ENCODE data around the gene CKLF.
A peak's percentile ranks its signal among the peaks of the same experiment; 100 is the strongest.
"Not testable (repeated sequence)": the region's sequence is repeated elsewhere in the genome, so short reads cannot be mapped to it uniquely, and the experiment has no call there.

Gene CKLF

DNA sequence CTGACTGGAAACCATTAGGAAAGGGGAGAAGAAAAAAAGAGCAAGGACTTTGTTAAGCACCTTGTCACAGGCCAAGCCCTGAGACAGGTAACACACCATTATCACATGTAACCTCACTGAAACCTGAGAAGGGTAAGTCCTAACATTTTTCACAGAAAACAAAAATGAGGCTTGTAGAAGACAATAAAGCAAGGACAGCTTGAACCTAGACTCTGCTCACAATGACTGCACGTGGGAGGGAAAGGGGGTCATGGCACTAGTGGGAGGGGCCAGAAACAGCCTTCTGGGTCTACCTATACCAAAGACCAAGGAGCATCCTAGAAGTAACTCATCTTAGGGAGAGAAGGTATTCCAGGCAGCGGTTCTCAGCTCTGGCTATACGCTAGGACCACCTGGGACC lies 10.0 kb upstream of the CKLF start:
- no peak for DNase-seq (ENCODE audit: low read depth)

DNA sequence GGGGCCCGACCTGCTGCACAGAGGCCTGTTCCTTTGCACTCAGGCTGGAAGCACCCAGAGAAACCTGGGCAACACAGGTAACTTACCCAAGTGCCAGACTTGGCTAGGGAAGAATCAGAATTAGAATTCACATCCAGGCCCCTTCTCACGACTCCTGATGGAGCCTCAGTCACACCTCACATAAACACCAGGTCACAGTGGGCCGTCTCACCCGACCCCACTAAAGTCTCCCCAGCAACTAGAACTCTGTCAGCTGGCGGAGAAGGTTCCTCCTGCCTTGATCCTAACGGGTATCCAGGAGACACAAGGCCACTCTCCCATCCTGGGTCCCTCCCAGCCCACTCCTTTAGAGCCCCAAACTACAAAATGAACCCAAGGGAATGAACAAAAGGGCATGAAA lies 8.8 kb upstream of the CKLF start:
- no peak for DNase-seq (ENCODE audit: low read depth)

DNA sequence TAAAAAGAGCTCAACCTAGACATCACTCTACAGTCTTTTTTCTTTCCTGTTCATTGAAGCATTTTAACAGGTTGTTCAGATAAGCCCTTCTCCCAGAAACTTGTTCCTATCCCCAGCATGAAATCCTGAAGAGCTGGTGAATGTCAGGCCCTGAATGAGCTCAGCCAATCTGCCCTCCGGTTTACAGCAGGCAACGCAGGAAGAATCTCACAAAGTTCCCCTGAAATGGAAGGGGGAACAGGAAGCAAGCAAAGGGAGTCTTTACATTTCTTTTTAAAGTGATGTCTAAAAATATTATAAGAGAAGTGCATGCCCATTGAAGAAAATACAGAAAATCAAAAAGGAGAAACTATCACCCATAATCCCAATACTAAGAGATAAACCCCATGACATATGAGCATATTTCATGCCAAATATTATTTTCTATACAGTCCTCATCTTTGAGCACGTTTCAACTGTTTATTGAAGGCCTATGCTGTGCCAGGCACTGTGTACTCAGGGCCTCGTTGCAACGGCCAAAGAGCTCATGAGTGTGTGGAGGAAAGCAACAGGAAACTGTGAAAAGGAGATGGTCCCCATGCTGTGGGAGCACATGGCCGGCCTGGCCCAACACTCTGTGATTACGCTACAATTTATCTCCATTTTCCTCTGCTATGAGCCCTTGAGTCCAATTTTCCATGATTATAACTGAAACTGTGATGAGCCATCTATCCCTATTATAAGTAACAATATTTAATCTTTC lies 8.2 kb upstream of the CKLF start:
- DNase-seq (ENCODE audit: low read depth) = no peak

DNA sequence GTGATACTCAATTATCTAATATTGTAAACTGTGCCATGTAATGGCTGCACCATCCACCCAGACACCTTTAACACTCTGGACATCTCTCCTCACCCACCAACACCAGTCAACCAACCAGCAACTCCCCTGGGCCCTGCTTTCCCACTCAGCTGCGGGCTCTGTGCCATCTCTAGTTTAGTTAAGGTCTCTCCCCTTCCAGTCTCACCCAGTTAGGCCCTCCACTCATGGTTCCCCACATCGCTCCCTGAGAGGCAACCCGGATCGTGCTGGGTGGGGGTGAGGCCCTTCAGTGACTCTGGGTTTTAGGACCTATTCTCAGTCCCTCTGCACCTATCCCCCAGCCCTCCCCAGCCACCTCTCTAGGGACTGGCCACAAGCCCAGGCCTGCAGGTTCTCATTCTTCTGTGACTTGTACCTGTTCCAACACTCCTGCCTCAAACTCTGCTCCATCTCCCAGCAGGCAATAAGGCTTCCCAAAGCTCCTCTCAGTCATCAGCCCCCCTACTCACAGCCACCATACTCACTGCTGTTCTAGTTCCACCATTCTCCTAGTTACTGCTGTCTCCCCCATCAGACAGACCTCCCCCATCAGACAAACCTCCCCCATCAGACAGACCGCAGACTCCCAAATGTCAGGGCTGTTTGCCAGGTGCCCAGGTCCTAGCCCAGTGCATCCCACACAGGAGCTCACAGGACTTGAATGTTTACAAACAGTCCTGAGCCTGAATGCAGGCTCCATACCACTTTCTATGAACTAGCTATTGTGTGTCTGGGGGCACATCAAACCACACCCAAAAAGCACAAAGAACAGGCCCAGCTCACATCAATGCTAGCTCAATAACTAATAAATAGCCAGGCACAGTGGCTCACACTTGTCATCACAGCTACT lies 5.0 kb upstream of the CKLF start:
- DNase-seq (ENCODE audit: low read depth) = no peak

DNA sequence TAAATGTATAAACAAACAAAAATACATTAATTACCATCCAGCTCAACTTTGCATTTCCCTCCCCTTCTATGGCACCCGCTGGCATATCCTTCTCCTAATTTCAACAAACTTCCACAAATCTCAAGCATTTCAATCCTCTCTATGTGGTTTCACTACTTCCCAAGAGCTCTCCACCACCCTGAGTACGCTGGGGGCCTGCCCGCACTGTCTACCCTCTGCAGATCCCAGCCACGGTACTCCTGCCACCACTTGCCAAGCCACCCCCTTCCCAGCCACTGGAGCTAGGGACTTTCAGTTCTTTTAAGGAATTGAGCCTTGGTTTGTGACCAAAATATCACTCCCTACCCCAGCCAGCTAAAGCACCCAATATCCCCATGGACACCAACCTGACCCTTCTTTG lies 4.3 kb upstream of the CKLF start:
- DNase-seq (ENCODE audit: low read depth) = no peak

DNA sequence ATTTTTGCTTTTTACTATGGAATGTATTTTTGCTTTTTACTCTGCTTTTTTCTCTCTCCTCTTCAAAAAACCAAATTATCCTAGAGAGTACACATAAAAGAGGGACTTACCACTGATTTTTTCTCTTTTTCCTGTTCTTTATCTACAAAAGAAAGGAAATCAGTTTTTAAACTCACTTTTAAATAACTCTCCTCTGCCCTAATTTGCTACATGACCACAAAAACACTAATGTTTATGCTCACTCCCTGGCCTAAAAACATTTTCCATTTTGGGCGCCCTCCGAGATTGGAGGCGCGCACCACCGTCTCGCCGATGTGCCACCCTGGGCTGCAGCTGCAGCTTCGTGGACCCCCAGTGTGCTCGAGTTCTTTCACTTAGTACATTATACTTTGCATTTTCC lies 3.5 kb upstream of the CKLF start:
- no peak for DNase-seq (ENCODE audit: low read depth)

DNA sequence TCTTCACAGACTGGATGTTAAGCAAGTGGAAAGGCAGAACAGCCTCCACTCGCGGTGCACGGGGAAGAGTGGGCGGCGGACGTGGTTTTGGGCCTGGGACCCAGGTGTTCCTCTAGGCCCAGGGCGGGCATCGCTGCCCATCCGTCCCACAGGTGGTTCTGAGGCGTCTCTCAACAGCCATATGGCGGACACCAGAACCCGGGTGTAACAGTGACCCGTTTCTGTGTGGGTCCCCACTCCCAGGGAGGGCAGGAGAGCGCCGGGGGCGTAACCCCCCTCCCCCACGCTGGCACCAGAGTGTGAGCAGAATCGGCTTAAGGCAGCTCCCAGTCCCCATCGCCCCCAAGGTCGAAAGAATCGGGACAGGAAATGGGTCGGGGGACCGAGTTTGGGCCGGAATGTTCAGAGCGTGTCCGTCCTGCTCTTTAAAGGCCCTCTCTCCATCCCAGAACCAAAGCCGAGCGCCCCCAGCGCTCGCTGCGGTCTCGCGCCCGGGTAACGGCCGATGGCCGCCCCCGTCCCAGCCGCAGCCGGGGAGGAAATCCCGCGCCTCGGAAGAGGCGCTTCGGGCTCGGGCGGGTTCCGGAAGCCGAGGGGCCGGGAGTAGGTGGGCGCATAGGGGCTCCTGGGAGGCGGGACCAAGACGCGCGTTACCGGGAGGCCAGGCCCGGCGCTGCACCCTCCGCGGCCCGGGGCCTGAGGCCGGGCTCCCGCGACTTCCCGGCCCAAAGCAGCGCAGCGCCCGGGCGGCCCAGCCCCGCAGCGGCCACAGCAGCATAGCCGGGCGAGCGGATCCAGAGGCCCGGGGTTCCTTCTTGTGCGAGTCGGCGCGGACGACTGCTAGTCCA lies 2.9 kb upstream of the CKLF start, which contains the start of gene TK2:
TK2 (minus strand) TSS at position 839 of the 848 bp plus-strand sequence; CDS start at position 778, 61 bp downstream.
- peak; percentile 50 for DNase-seq (ENCODE audit: low read depth)

DNA sequence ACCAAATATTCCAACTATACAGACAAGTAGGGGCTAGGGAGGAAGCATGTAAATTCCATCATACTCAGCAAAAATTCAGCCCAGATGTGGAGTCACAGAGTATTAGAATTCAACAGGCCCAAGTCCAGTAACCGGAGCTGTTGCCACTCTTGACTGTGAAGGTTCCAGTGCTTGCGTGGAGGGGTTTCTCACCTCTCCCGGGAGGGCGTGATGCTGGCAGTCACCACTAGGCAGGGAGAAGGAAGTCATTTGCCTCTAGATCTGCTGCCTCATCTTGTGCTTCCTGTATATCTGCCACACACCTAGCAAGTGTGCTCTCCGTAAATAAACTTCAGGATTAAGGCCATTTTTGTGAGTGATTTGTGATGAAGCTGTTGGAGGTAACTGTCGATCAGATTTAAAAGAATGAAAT lies 1.0 kb upstream of the CKLF start:
- peak; percentile 46 for DNase-seq (ENCODE audit: low read depth)

DNA sequence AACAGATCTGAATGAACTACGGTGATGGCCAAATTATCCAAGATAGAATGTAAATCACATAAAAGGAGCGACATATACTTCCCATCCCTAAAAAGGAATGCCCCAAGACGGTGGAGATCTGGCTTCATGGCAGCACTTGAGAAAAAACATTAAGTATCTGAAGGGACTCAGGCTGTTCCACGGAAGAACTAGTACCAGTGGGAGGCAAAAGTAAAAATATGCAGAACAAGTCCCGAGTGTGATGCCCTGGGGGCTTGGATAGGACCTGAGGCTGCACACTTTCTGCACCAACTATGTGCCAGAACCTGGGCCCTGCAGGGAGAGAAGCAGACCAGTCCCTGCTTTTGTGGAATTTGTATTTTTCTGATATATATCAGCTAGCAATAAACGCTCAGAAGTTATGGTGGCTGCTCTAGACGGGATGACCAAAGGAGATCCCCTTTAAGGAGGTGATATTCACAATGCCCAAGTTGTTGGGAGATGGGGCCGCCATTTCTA lies 539 bp upstream of the CKLF start:
- DNase-seq (ENCODE audit: low read depth) = no peak

DNA sequence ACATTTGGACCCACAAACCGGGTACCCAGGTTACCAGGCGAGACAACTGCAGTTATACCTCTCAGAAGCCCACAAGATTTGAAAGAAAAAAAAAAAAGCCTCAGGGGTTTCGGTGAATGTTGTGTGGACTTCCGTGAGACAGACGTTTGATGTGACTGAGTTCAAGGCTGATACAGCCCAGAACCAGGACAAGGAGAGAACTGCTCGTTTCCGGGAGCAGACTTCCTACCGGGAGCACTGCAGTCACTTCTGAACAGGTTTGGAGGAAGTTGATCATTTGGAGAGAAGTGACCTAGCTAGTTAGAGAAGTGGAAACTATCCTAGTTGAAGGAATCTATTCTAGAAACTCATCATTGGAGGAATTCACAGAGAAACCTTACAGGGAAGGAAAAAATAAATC lies 847 bp downstream of the CKLF start:
- no peak for DNase-seq (ENCODE audit: low read depth)

DNA sequence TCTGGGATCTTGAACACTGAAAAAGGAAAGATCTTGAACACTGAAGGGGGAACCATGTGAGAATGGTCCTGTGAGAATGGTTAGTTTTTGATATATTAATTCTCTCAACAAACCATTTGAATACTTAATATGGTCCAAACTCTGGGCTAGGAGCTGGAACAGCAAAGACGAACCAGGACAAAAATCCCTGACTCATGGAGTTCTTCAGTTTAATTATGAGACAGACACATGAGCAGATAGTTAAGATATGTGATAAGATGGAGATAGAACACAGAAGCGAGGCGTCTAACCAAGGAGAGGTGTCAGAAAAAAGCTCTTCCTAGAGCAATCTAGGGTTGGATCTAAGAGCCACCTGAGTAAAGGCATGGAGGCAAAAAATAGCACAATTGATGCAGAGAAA lies 1.6 kb downstream of the CKLF start:
- no peak for DNase-seq (ENCODE audit: low read depth)

DNA sequence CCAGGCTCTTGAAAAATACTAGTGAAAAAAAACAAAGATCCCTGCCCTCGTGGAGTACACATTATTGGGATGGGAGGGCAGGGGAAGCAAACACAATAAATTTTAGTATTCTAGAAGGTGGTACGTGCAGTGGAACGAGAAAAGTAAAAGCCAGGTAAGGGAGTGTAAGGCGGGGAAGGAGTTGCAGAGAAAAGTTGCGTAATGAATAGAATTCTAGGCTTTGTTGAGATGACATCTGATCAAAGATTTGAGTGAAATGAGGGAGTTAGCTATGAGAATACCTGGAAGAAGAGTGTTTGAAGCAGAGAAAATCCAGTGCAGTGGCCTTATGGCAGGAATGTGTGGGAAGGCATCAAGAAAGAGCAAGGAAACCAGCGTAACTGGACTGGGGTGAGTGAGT lies 2.1 kb downstream of the CKLF start:
- DNase-seq (ENCODE audit: low read depth) = no peak

DNA sequence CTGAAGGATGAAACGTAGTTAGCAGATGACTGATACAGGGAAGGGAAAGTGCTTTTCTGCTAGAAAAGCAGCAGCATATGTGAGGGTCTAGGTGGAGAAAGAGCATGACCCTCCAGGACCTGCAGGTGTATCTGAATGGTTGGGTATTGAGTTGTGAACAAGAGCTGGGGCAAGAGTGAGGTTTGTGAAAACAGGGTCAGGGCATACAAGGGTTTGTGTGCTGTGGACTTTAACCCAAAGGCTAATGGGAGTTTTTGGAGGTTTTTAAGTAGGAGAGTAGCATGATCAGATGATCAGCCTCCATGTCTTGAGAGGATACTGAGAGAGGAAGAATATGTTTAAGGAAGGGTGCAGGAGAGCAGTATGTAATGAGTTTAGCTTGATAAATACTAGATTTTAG lies 7.7 kb downstream of the CKLF start:
- DNase-seq (ENCODE audit: low read depth) = no peak

DNA sequence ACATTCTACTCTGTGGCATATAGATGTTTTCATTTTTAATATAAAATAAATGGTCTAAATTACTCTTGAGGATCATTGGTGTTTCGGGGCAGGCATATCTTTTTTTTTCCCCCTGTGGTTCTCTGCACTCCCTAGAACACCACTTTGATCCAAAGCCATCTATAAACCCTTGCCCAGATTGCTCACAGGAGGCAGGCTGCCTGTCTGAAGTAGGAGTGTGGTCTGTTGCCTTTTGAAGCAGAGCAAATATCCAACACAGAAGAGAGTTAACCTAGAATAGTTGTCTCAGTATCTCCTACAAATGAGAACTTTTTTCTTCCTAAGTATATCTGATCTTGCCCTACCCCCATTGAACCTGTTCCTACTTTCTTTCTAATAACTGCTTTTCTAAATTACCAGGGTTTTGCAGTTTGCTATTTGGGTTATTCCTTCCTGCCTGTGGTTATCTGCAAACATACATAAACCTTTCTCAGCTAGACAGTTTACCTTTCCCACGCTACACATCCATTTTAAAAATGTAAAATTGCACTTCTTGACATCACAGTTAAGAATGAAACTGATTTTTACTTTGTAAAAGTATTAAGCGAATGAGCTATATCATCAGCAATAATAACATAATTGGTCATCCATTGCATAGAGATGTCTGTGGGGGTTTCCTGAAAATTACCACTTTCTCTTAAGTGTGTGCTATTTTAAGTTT lies 9.2 kb downstream of the CKLF start:
- DNase-seq (ENCODE audit: low read depth) = no peak

DNA sequence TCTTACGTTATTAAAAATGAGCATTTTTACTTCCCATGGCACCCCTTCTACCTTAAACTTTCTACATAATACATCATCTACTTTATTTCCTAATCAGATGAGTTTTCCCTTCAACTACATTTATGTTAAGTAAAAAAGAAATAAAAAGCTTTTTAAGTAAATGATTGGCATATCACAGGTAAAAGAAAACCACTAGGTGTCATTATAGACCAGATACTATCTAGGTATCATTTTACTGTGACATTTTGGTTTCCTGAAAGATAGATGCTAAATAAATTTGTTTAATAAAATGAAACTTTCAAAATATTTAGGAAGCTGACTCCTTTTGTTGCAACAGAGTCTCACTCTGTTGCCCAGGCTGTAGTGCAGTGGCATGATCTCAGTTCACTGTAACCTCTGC lies 10.0 kb downstream of the CKLF start:
- no peak for DNase-seq (ENCODE audit: low read depth)

DNA sequence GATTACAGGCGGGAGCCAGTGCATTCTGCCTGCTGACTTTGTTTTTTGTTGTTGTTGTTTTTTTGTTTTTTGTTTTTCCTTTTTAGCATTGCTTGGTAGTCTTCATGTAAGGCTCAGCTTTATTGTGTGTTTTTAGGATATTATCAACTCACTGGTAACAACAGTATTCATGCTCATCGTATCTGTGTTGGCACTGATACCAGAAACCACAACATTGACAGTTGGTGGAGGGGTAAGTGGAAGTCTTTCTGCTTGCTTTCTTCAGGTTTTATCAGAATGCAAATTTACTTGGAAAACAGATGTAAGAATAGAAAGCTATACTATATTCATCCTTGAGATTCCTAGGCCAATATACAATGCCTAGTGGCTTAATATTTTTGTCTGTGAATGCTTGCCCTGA lies 10.6 kb downstream of the CKLF start:
- no peak for DNase-seq (ENCODE audit: low read depth)

DNA sequence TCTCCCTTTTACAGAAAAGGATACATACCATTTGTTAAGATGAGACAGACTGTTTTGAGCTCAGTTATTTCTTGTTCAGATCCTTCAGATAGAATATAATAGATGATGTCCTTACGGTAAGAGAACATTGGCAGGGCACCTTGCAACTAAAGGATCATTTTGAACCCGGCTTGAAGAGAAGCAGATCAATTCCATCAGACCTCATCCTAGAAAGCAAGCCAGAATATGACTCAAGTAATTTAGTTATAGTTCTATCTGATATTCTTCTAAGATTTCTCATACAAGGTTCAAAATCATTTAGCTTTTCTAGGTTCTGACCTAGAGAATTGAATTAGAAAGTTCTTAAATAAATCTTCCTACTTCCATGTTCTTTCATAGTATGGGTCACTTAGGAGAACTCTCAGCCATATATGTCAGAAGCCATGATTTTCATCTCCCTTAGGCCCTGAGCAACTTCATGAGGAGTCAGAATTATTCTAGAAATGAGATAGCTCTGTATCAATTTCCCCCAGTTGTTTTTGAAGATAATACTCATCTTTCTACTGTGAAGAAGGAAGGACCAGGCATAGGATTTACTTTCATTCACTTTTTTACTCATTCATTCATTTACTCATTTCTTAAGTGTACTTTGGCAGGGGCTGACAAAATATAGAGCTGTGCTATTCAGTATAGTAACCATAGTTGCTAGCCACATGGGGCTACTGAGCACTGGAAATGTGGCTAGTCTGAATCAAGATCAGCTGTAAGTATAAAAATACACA lies 11.4 kb downstream of the CKLF start:
- no peak for DNase-seq (ENCODE audit: low read depth)

DNA sequence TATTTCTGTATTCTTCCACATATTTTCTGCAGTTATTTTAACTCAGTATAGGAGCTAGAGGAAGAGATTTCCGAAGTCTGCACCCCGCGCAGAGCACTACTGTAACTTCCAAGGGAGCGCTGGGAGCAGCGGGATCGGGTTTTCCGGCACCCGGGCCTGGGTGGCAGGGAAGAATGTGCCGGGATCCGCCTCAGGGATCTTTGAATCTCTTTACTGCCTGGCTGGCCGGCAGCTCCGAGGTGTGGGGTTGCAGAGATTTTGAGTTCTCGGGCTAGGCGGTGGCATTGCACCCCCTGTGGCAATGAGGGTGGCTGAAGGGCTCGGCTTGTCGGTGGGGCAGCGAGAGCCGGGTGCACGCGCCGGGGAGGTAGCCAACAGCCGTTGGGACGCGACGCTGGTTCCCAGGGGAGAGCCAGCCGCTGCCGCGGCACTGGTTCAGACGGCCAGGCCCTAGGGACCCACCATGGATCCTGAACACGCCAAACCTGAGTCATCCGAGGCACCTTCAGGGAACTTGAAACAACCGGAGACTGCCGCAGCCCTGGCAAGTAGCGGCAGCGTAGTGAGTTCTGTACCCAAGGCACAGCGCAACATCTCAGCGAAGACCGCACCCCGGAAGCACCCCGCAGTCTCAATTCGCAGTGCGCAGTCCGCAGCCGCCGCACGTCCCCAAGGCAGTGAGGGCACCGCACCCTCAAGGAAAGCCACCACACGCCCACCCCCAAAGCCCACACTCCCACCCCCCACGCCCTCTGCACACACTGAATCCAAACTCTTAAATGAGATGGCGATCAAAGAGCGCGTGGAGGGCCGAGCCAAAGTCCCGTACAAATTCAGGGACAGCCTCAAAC lies 13.9 kb downstream of the CKLF start, which contains the start of gene CMTM1:
CMTM1 (plus strand) TSS at position 389 of the 851 bp plus-strand sequence; CDS start at position 464, 75 bp downstream.
- DNase-seq (ENCODE audit: low read depth) = no peak

DNA sequence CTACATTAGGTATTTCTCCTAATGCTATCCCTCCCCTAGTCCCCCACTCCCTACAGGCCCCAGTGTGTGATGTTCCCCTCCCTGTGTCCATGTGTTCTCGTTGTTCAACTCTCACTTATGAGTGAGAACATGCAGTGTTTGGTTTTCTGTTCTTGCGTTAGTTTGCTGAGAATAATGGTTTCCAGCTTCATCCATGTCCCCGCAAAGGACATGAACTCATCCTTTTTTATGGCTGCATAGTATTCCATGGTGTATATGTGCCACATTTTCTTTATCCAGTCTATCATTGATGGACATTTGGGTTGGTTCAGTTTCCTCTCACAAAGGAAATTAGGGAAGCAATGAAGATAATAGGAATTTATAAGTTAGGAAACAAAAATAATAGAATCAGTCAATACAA lies 14.9 kb downstream of the CKLF start:
- DNase-seq (ENCODE audit: low read depth) = not testable (repeated sequence)

DNA sequence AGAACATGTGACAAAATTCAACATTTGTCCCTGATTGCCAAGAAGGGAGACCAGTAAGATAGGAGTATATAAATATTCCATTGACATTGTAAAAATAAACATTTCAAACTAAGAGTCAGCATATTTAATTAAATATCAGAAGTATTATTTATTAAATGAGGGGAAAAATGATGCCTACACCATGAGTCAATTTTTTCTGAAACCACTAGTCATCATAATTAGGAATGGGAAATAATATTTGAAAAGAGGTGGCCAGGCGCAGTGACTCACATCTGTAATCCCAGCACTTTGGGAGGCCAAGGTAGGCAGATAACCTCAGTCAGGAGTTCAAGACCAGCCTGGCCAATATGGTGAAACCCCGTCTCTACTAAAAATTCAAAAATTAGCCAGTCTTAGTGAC lies 16.0 kb downstream of the CKLF start:
- no peak for DNase-seq (ENCODE audit: low read depth)
